Activated CD8-positive, alpha-beta memory T cell treated with anti-CD3 and anti-CD28 coated beads for 36 hours (primary cell): ENCODE results near the gene SLC17A2. TPM values are rescaled to one million over a fixed set of nuclear protein-coding genes. Genes with fewer than 3 reads are reported as not detected.

ENCODE experiments used
- CTCF ChIA-PET: fragments of 350-600 bp; sonication (Branson Sonifier 250); formaldehyde crosslinking; loops from one replicate; lab custom pipeline; 2021; ENCODE audit warnings: antibody characterized with exemption; lab: Charles Lee
- POLR2A ChIA-PET: fragments of 350-600 bp; sonication (Branson Sonifier 250); formaldehyde crosslinking; loops from one replicate; lab custom pipeline; 2021; ENCODE audit warnings: antibody characterized with exemption; lab: Charles Lee
- total RNA-seq, 2 experiments: library from RNA; stranded (reverse); gene quantifications; one replicate each; pipeline ENCODE4 v1.2.3, GENCODE V29; 2021

The SLC17A2 gene, protein sequence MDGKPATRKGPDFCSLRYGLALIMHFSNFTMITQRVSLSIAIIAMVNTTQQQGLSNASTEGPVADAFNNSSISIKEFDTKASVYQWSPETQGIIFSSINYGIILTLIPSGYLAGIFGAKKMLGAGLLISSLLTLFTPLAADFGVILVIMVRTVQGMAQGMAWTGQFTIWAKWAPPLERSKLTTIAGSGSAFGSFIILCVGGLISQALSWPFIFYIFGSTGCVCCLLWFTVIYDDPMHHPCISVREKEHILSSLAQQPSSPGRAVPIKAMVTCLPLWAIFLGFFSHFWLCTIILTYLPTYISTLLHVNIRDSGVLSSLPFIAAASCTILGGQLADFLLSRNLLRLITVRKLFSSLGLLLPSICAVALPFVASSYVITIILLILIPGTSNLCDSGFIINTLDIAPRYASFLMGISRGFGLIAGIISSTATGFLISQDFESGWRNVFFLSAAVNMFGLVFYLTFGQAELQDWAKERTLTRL
- not detected for total RNA-seq

DNA sequence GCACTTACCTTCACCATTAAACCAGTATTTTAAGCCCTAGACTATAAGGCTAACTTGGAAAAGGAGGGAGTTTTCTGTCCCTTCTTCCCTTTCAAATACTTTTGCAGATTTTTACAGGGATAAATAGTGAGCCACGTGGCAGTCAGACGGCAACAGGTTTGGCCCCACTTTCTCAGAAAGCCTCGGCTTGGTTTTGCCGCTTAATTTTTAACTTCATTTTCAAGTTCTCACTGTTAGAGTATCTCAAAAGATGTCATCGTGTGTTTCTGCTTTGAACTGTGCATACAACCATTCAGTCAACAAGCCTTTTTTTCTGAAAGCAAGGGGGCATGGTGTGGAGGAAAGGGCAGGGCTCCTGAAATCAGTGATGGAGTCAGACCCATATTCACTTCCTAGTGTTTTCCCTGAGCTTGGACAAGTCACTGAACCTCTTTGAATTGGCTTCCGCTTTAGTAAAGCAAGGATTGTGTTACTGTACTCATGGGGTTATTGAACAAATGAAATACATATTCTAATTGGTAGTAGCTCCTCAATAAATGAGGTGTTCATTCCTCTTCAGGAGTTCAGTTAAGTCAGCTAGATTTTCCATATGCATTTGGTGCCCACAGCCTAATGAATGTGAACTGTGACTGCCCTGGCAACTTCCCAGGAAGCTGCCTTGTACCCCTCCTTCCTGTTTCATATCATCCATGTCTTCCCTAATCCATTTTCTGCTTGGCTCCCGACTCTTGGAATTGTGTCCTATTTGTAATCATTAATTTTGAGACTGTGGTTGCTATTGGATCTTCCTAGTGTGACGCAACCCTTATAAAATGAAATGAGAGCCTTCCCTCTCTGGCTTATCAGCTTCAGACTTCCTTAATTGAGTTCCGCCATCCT, at the start of gene SLC17A2:
TSS of gene SLC17A2 (minus strand) at position 160 of the 879 bp plus-strand sequence. CDS start 4,895 bp downstream, outside the sequence.
- ChIA-PET POLR2A (no interaction called here), CTCF (no interaction called here)

GRCh38 chr6:25975923-25976560, 45.6 kb upstream of the SLC17A2 start:
- POLR2A ChIA-PET: interaction anchor here (0.8 to 1.3 kb wide), 2 partner anchors 10 to 15 kb away, joined by 4 read pairs; no protein-coding TSS in a partner anchor
- CTCF ChIA-PET: interaction anchor here (0.6 to 1.6 kb wide), 2 partner anchors 15 to 41 kb away, joined by 3 to 8 read pairs; no protein-coding TSS in a partner anchor

DNA sequence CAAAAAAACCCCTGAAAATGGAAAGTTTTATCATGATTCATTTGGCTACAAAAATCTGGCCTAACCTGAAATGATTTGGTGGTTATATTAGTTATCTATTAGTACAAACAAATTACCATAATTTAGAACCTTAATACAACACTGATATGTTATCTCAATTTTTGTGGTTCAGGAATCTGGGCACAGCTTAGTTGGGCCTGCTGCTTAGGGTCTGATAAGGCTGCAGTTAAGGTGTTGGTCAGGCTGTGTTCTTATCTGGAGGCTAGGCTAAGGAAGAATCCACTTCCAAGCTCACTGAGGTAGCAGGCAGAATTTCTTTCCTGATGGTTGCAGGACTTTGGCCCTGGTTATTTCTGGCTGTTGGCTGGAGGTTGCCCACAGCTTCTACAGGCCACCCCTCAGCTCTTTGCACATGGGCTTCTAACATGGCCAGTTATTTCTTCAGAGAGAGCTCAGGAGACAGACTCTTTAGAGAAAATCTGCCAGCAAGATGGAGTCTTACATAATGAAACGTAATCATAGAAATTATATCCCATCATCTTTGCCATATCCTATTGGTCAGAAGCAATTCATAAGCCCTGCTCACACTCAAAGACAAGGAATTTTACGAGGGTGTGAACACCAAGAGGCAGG, 43.5 kb upstream of the SLC17A2 start:
- ChIA-PET CTCF (no interaction called here), POLR2A (no interaction called here)

DNA sequence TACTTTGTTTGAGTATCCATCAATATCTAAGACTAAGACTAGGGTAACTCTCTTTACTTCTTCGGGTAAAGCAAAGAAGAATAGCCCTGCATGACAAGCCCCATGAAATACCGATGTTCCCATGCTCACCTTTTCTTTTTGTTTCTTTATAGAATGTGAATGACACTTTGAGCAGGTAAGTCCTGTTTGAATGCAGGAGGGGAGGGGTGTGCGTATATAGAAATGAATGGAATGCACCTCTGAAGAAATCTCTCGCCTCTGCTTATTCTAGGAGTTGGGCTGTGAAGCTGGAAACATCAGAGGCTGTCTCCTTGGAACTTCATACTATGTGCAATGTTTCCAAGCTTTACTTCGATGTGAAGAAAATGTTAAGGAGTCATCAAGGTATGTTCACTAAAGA, 42.4 kb upstream of the SLC17A2 start:
- POLR2A ChIA-PET: no interaction called here

DNA sequence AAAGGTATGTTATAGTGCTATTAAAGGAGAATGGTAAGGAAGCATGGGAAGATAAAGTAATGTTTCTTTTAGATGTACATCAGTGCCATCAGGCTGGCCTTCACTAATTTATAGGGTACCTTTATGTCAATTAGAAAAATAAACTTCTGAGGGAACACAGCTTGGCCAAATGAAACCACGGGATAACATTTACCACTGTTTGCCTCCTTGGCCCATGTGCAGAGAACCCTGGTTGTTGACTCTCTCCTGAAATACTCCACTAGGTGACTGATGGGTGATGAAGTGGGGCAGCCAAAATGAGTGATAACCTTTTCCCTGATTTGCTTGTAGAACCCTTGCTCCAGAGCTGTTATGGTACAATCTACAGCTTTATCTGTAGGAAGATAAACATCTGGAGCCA, 41.6 kb upstream of the SLC17A2 start:
- ChIA-PET CTCF (no interaction called here), POLR2A (no interaction called here)

More for the DNA sequence above, 42.4 kb upstream of the SLC17A2 start:
- CTCF ChIA-PET: no interaction called here

DNA sequence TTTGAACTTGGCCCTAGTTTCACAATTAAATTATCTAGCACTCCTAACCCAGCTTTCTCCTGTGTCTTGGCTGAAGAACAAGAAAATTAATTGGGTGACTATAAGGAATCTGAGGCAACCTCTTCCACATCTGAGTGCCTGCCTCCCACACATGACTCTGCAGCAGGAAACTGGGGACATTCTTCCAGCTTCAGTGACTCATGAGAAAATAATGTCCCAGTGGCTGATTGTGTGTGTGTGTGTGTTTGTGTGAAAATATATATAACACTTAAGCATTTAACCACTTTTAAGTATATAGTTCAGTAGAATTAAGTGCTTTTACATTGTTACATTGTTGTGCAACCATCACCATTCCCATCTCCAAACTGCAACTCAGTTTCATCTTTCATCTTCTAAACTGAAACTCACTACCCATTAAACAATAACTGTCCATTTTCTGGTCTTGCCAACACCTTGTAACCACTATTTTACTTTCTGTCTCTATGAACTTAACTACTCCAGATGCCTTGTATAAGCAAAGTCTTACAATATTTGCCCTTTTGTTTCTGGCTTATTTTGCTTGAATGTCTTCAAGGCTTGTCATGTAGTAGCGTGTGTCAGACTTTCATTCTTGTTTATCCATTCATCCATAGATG, 40.8 kb upstream of the SLC17A2 start:
- ChIA-PET POLR2A (no interaction called here), CTCF (interaction anchor here (1.6 kb wide), 1 partner anchor 21 kb away, joined by 8 read pairs; no protein-coding TSS in a partner anchor)

GRCh38 chr6:25968769-25969168, 38.3 kb upstream of the SLC17A2 start:
- POLR2A ChIA-PET: interaction anchor here (1.6 kb wide), 1 partner anchor 23 kb away, joined by 5 read pairs; no protein-coding TSS in a partner anchor
- CTCF ChIA-PET: no interaction called here

DNA sequence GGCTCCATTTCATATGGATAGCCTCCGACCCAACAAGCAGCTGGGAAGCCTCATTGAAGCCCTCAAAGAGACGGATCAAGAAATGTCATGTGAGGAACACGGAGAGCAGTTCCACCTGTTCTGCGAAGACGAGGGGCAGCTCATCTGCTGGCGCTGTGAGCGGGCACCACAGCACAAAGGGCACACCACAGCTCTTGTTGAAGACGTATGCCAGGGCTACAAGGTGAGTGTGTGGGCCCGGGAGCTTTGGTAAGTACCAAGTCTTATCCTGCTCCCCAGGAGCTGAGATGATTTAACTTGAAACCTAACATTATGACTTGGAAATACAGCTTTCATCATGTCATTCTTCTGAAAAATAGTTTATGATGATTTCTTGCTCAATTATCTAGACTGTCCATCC, 36.2 kb upstream of the SLC17A2 start:
- ChIA-PET CTCF (interaction anchor here (0.6 to 1.6 kb wide), 2 partner anchors 37 to 69 kb away, joined by 4 read pairs; no protein-coding TSS in a partner anchor), POLR2A (interaction anchor here (0.6 to 2.0 kb wide), 3 partner anchors 9 to 26 kb away, joined by 4 to 6 read pairs (median 4); no protein-coding TSS in a partner anchor)

DNA sequence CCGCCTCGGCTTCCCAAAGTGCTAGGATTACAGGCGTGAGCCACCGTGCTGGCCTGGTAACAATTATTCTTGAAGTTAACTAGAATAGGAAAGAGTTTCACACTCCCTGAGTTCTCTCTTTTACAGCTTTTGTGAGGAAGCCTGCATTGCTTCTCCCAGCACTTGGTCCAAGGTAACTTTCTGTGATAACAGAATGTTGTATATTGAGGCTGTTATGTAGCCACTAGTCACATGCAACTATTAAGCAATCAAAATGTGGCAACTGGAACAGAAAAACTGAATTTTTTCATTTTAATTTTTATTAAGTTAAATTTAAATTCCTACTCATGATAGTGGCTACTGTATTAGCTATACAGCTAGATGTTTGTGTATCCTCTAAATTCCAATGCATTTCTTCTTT, 34.6 kb upstream of the SLC17A2 start:
- CTCF ChIA-PET: interaction anchor here (1.2 kb wide), 1 partner anchor 12 kb away, joined by 3 read pairs; no protein-coding TSS in a partner anchor
- POLR2A ChIA-PET: interaction anchor here (2.0 kb wide), 1 partner anchor 28 kb away, joined by 6 read pairs; no protein-coding TSS in a partner anchor

- ChIA-PET CTCF (interaction anchor here (2.7 kb wide), 1 partner anchor 28 kb away, joined by 16 read pairs; no protein-coding TSS in a partner anchor), POLR2A (interaction anchor here (2.3 kb wide), 1 partner anchor 58 kb away, joined by 10 read pairs; a partner anchor contains a TSS)
Observed at GRCh38 chr6:25963426-25964123, 33.1 kb upstream of the SLC17A2 start.

GRCh38 chr6:25962149-25963127, 31.9 kb upstream of the SLC17A2 start, which contains the start of gene TRIM38:
TSS of gene TRIM38 (plus strand) at chr6:25962802. CDS start at chr6:25966523, 3,721 bp downstream.
- ChIA-PET POLR2A (interaction anchor here (0.6 to 2.3 kb wide), 4 partner anchors 29 to 59 kb away, joined by 3 to 10 read pairs (median 4); a partner anchor contains a TSS), CTCF (interaction anchor here (1.2 to 2.7 kb wide), 3 partner anchors 14 to 65 kb away, joined by 3 to 16 read pairs (median 8); a partner anchor contains a TSS)

- POLR2A ChIA-PET: interaction anchor here (0.8 to 2.3 kb wide), 6 partner anchors 14 to 65 kb away, joined by 3 to 10 read pairs (median 4); a partner anchor contains a TSS
Observed at GRCh38 chr6:25961619-25962148, 31.2 kb upstream of the SLC17A2 start.

DNA sequence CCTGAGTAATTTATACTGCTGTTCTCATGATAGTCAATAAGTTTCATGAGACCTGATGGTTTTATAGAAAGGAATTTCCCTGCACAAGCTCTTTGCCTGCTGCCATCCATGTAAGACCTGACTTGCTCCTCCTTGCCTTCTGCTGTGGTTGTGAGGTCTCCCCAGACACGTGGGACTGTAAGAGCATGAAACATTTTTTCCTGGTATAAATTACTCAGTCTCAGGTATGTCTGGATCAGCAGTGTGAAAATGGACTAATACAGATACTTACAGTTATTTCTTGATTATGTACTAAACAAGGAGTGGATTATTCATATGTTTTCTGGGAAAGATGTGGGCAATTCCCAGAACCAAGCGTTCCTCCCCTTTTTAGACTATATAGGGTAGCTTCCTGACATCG, 30.2 kb upstream of the SLC17A2 start:
- CTCF ChIA-PET: interaction anchor here (0.9 to 2.1 kb wide), 4 partner anchors 15 to 66 kb away, joined by 3 to 8 read pairs (median 4); a partner anchor contains a TSS
- POLR2A ChIA-PET: interaction anchor here (0.8 to 1.2 kb wide), 4 partner anchors 15 to 66 kb away, joined by 3 to 4 read pairs (median 3); a partner anchor contains a TSS

More at GRCh38 chr6:25961619-25962148, 31.2 kb upstream of the SLC17A2 start:
- CTCF ChIA-PET: interaction anchor here (1.2 to 2.7 kb wide), 3 partner anchors 14 to 65 kb away, joined by 3 to 16 read pairs (median 8); a partner anchor contains a TSS

- CTCF ChIA-PET: interaction anchor here (0.9 to 2.1 kb wide), 5 partner anchors 16 to 66 kb away, joined by 3 to 8 read pairs (median 3); a partner anchor contains a TSS
- POLR2A ChIA-PET: interaction anchor here (1.2 kb wide), 1 partner anchor 61 kb away, joined by 3 read pairs; no protein-coding TSS in a partner anchor
Observed at GRCh38 chr6:25959890-25960536, 29.5 kb upstream of the SLC17A2 start.
